ENCODE data around the gene CDK14. TPM values are rescaled to one million over a fixed set of nuclear protein-coding genes. Genes with fewer than 3 reads are reported as not detected.

The CDK14 gene
- total and polyA plus RNA-seq, 9 donors, result 12.6 to 54.1 (median 43.8) TPM

DNA sequence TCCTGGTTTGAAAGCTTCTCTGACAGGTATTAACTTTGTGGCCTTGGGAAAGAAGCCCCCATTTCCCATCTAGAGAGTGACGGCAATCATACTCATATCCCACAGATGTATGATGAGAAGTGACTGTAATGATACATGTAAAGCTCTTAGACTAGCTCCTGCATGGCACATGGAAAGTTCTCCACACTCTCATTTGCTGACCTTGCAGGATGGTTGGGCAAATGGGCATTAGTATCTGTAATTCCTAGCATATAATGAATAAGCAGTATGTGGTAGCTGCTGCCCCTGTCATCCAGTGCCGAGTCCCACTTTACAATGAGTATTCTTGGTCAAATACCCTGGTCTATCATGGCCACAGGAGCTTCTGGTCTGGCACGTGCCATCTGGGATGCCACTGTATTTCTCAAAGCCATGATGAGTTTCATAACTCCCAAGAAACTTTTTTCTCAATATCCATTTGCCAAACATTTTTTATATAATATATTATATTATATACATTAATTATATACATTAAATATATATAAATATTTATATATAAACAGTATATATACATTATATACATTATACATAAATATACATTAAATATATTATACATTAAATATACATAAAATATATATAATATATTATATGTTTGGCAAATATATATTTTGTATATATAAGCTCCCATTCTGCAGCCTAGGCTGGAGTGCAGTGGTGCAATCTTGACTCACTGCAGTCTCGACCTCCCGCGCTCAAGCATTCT, 561.6 kb downstream of the CDK14 start:
- Histone ChIP-seq H3K36me3 (no peaks in the 10 kb centered on the region), H3K9me3 (no peaks in the 10 kb centered on the region), H3K4me3 (no peak overlapping the region), H3K27me3 (no peaks in the 10 kb centered on the region), H3K4me1 (ENCODE audit: insufficient read depth) (no peaks in the 10 kb centered on the region), H3K27ac (no peak overlapping the region)
- DNase-seq, result no peak
- intact Hi-C loops (cut with DNase I), result no loop called here
- WGBS, 3 donors, result 81 to 82% (median 81%) methylated on average over 6 of the region's 6 CpGs
- TF ChIP-seq EP300 (IDR thresholded peaks at IDR 0.05) (no peak), POLR2A (IDR thresholded peaks at IDR 0.05) (no peak)
- TF ChIP-seq, protein P1, sequence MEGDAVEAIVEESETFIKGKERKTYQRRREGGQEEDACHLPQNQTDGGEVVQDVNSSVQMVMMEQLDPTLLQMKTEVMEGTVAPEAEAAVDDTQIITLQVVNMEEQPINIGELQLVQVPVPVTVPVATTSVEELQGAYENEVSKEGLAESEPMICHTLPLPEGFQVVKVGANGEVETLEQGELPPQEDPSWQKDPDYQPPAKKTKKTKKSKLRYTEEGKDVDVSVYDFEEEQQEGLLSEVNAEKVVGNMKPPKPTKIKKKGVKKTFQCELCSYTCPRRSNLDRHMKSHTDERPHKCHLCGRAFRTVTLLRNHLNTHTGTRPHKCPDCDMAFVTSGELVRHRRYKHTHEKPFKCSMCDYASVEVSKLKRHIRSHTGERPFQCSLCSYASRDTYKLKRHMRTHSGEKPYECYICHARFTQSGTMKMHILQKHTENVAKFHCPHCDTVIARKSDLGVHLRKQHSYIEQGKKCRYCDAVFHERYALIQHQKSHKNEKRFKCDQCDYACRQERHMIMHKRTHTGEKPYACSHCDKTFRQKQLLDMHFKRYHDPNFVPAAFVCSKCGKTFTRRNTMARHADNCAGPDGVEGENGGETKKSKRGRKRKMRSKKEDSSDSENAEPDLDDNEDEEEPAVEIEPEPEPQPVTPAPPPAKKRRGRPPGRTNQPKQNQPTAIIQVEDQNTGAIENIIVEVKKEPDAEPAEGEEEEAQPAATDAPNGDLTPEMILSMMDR (IDR thresholded peaks at IDR 0.05), result no peak

DNA sequence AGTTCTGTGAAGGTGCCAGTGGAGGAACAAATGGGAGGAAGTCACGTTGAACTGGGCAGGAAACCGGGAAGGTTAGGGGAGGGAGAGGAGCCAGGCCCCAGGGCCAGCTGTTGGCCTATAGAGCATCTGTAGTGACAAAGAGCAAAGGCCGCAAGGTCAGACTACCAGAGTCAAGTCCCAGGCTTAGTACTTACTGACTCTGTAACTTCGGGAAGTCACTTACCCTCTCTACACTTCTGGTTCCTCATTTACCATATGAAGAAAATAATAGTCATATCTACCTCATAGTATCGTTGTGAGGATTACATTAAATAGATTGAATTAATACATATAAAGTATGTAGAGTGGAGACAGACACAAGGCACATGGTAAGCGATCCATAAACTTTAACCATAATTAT, 566.3 kb downstream of the CDK14 start:
- intact Hi-C loops (cut with DNase I), result no loop called here

GRCh38 chr7:91164506-91164905, 568.4 kb downstream of the CDK14 start:
- no peaks in the 10 kb centered on the region for H3K9me3 ChIP-seq

More for the DNA sequence above, 566.3 kb downstream of the CDK14 start:
- TF ChIP-seq EP300 (IDR thresholded peaks at IDR 0.05), result no peak
- no peak for TF ChIP-seq POLR2A (IDR thresholded peaks at IDR 0.05)
- TF ChIP-seq, protein P1 (IDR thresholded peaks at IDR 0.05), result no peak
- no peak for DNase-seq
- H3K27ac ChIP-seq, result no peak overlapping the region
- 74 to 77% (median 75%) methylated on average over 6 of the region's 6 CpGs for WGBS, 3 donors
- H3K4me3 ChIP-seq, result no peak overlapping the region
- H3K36me3 ChIP-seq, result no peaks in the 10 kb centered on the region
- H3K9me3 ChIP-seq, result no peaks in the 10 kb centered on the region
- no peaks in the 10 kb centered on the region for H3K4me1 ChIP-seq (ENCODE audit: insufficient read depth)
- H3K27me3 ChIP-seq, result no peaks in the 10 kb centered on the region

GRCh38 chr7:91165006-91165845, 569.1 kb downstream of the CDK14 start:
- H3K4me3 ChIP-seq, result no peak overlapping the region
- H3K27ac ChIP-seq, result no peak overlapping the region
- no peaks in the 10 kb centered on the region for H3K36me3 ChIP-seq
- intact Hi-C loops (cut with DNase I), result no loop called here
- TF ChIP-seq POLR2A (IDR thresholded peaks at IDR 0.05) (no peak), EP300 (IDR thresholded peaks at IDR 0.05) (no peak)
- TF ChIP-seq, protein P1 (IDR thresholded peaks at IDR 0.05), result no peak
- no peaks in the 10 kb centered on the region for H3K4me1 ChIP-seq (ENCODE audit: insufficient read depth)
- no peaks in the 10 kb centered on the region for H3K27me3 ChIP-seq
- 55 to 63% (median 56%) methylated on average over 9 of the region's 9 CpGs for WGBS, 3 donors
- no peaks in the 10 kb centered on the region for H3K9me3 ChIP-seq
- no peak for DNase-seq

More at GRCh38 chr7:91164506-91164905, 568.4 kb downstream of the CDK14 start:
- Histone ChIP-seq H3K4me1 (ENCODE audit: insufficient read depth) (no peaks in the 10 kb centered on the region), H3K27ac (no peak overlapping the region), H3K4me3 (no peak overlapping the region), H3K27me3 (no peaks in the 10 kb centered on the region), H3K36me3 (no peaks in the 10 kb centered on the region)
- 84 to 91% (median 84%) methylated on average over 2 of the region's 2 CpGs for WGBS, 3 donors
- intact Hi-C loops (cut with DNase I), result no loop called here
- DNase-seq, result no peak
- TF ChIP-seq POLR2A (IDR thresholded peaks at IDR 0.05) (no peak), EP300 (IDR thresholded peaks at IDR 0.05) (no peak)
- TF ChIP-seq, protein P1 (IDR thresholded peaks at IDR 0.05), result no peak

Measured in ovary (tissue), 9 donors.